HCT116 (cell line): ENCODE results near the gene LRRC72. TPM values are rescaled to one million over a fixed set of nuclear protein-coding genes. Genes with fewer than 3 reads are reported as not detected.

Experiments used
- ATAC-seq: fragments of 200-7000 bp; cut with Tn5 transposase; 2 replicates; pipeline ENCODE4 v1.9.1; 2020; ENCODE audit warnings: mild to moderate bottlenecking, moderate library complexity
- BruUV-seq: library from RNA; stranded (reverse); fragments of 400-500 nt; replicated peaks from 2 replicates; lab custom pipeline; 2021; lab: Mats Ljungman, UMichigan
- CTCF ChIA-PET: fragments of 300-600 bp; sonication (Branson Sonifier 250); formaldehyde crosslinking; loops from one replicate; lab custom pipeline; 2021; ENCODE audit warnings: antibody characterized with exemption; lab: Charles Lee
- POLR2A ChIA-PET: fragments of 300-600, 350-600 bp; sonication (Branson Sonifier 250); formaldehyde crosslinking; loops from one replicate; lab custom pipeline; 2021; ENCODE audit warnings: antibody characterized with exemption; lab: Charles Lee
- RAD21 ChIA-PET, 2 experiments: fragments of 300-600 bp; sonication (Branson Sonifier 250); formaldehyde crosslinking; loops; one replicate each; lab custom pipeline; 2023; ENCODE audit warnings: low total read pairs in 2 of 2; ENCODE audit not compliant: uncharacterized antibody in 2 of 2, unreplicated experiment in 2 of 2, low non-redundant PET in 1 of 2; lab: Charles Lee
- DNase-seq: peaks from one replicate; pipeline ENCODE4 v3.0.0-alpha.2; 2010; ENCODE audit warnings: low read depth, low spot score
- H2AFZ ChIP-seq: fragments of 200-600 bp; shearing (Covaris generic), sonication (generic); 2 replicates; pipeline ENCODE4 v1.6.1; 2017; ENCODE audit warnings: low read depth, mixed run types, mixed read lengths, antibody characterized with exemption, low read length; ENCODE audit not compliant: poor library complexity, severe bottlenecking
- H3K27ac ChIP-seq: 2 replicates; pipeline ENCODE4 v1.5.1; 2012; ENCODE audit warnings: low read depth, low read length
- H3K27me3 ChIP-seq: fragments of 200-600 bp; sonication (generic); 2 replicates; pipeline ENCODE4 v1.6.1; 2016; ENCODE audit warnings: mixed run types, low read length, mixed read lengths; ENCODE audit not compliant: insufficient read depth
- H3K36me3 ChIP-seq, 2 experiments: fragments of 200-500 bp in 1 of 2; fragments of 200-600 bp in 1 of 2; sonication (Bioruptor generic) in 1 of 2; sonication (generic) in 1 of 2; 2 replicates each; pipeline versions ENCODE4 v1.5.1 to v1.6.1; 2014 to 2016; ENCODE audit warnings: low read length in 2 of 2, inconsistent platforms in 1 of 2, mixed read lengths in 1 of 2, mixed run types in 1 of 2; ENCODE audit not compliant: insufficient read depth in 2 of 2, control insufficient read depth in 1 of 2
- H3K4me1 ChIP-seq, 2 experiments: fragments of 200-600 bp in 1 of 2; sonication (generic) in 1 of 2; 2 replicates each; pipeline versions ENCODE4 v1.5.1 to v1.6.1; 2012 to 2017; ENCODE audit warnings: low read length in 2 of 2, inconsistent platforms in 1 of 2, mild to moderate bottlenecking in 1 of 2, mixed read lengths in 1 of 2, mixed run types in 1 of 2, moderate library complexity in 1 of 2; ENCODE audit not compliant: insufficient read depth in 2 of 2, control insufficient read depth in 1 of 2
- H3K4me2 ChIP-seq: fragments of 200-600 bp; sonication (generic); 2 replicates; pipeline ENCODE4 v1.6.1; 2017; ENCODE audit warnings: mixed run types, low read length, mixed read lengths
- H3K4me3 ChIP-seq, 2 experiments: fragments of 200-600 bp in 1 of 2; sonication (generic) in 1 of 2; replicated peaks in 1 of 2; 2 replicates each; pipeline ENCODE4 v1.5.1; 2011 to 2016; ENCODE audit warnings: low read length in 2 of 2, control low read depth in 1 of 2, low read depth in 1 of 2, mild to moderate bottlenecking in 1 of 2, mixed read lengths in 1 of 2, mixed run types in 1 of 2
- H3K79me2 ChIP-seq: fragments of 200-600 bp; sonication (generic); 2 replicates; pipeline ENCODE4 v1.6.1; 2017; ENCODE audit warnings: mild to moderate bottlenecking, mixed run types, low read length, moderate library complexity, mixed read lengths; ENCODE audit not compliant: insufficient read depth
- H3K9ac ChIP-seq: fragments of 200-600 bp; sonication (generic); 2 replicates; pipeline ENCODE4 v1.6.1; 2016; ENCODE audit warnings: low read length, mixed read lengths
- H3K9me2 ChIP-seq: fragments of 200-600 bp; sonication (generic), shearing (Covaris generic); 2 replicates; pipeline ENCODE4 v1.6.1; 2017; ENCODE audit warnings: mixed run types, mild to moderate bottlenecking, moderate library complexity; ENCODE audit not compliant: insufficient read depth
- H3K9me3 ChIP-seq, 2 experiments: fragments of 200-500 bp in 1 of 2; fragments of 200-600 bp in 1 of 2; sonication (Bioruptor generic) in 1 of 2; sonication (generic) in 1 of 2; 2 replicates each; pipeline ENCODE4 v1.6.1; 2014 to 2017; ENCODE audit warnings: low read length in 2 of 2, mixed read lengths in 2 of 2, inconsistent platforms in 1 of 2, low read depth in 1 of 2, mild to moderate bottlenecking in 1 of 2, mixed run types in 1 of 2, moderate library complexity in 1 of 2; ENCODE audit not compliant: control insufficient read depth in 1 of 2, insufficient read depth in 1 of 2
- H4K20me1 ChIP-seq: fragments of 200-600 bp; sonication (generic), shearing (Covaris generic); 2 replicates; pipeline ENCODE4 v1.6.1; 2017; ENCODE audit warnings: mixed run types, mild to moderate bottlenecking, moderate library complexity; ENCODE audit not compliant: insufficient read depth
- CEBPB ChIP-seq: IDR thresholded peaks from 2 replicates; pipeline ENCODE4 v1.6.1; 2012; ENCODE audit warnings: low read depth
- CTCF ChIP-seq, 3 experiments: fragments of 200-600 bp in 1 of 3; sonication (generic) in 1 of 3; IDR thresholded peaks in 2 of 3; conservative IDR thresholded peaks in 1 of 3; 2 replicates each; pipeline ENCODE4 v1.5.1; 2012 to 2017; ENCODE audit warnings: low read depth in 2 of 3, low read length in 2 of 3, antibody characterized with exemption in 1 of 3, borderline replicate concordance in 1 of 3, control low read depth in 1 of 3, mild to moderate bottlenecking in 1 of 3, mixed read lengths in 1 of 3, mixed run types in 1 of 3, moderate library complexity in 1 of 3; ENCODE audit not compliant: insufficient read depth in 1 of 3
- JUND ChIP-seq: IDR thresholded peaks from 2 replicates; pipeline ENCODE4 v1.6.1; 2012
- POLR2AphosphoS5 ChIP-seq: IDR thresholded peaks from 2 replicates; pipeline ENCODE4 v1.6.1; 2011; ENCODE audit warnings: mild to moderate bottlenecking, low read depth, low read length, moderate library complexity
- RAD21 ChIP-seq: IDR thresholded peaks from 2 replicates; pipeline ENCODE4 v1.6.1; 2012; ENCODE audit warnings: low read depth, mild to moderate bottlenecking
- REST ChIP-seq: IDR thresholded peaks from 2 replicates; pipeline ENCODE4 v1.6.1; 2012; ENCODE audit warnings: low read depth
- TCF7L2 ChIP-seq: IDR thresholded peaks from 2 replicates; pipeline ENCODE4 v1.7.0; 2011; ENCODE audit warnings: borderline replicate concordance, inconsistent platforms; ENCODE audit not compliant: insufficient read depth, insufficient read length; ENCODE audit errors: extremely low read depth
- YY1 ChIP-seq: IDR thresholded peaks from 2 replicates; pipeline ENCODE4 v1.6.1; 2011; ENCODE audit warnings: low read length, low read depth, moderate library complexity, mild to moderate bottlenecking; ENCODE audit not compliant: insufficient replicate concordance; ENCODE audit errors: extremely low read depth
- intact Hi-C: fragments of 100-400 bp; cut with micrococcal nuclease; formaldehyde crosslinking; loops from 2 replicates; pipeline ENCODE4 v1.10.0; 2022
- total RNA-seq: library from RNA; stranded (reverse); gene quantifications from one replicate; pipeline ENCODE4 v1.2.1, GENCODE V29; 2021; ENCODE audit not compliant: unreplicated experiment

The LRRC72 gene
- total RNA-seq, 1 experiment from 2014 or later, result not detected

GRCh38 chr7:16603633-16604032 lies 77.0 kb downstream of the LRRC72 start:
- Histone ChIP-seq H3K27ac (no peak overlapping the region), H3K4me3 (no peak overlapping the region), H3K79me2 (no peaks in the 10 kb centered on the region), H3K9me2 (no peaks in the 10 kb centered on the region), H3K9ac (no peak overlapping the region), H3K9me3 (no peaks in the 10 kb centered on the region), H3K36me3 (peaks cover 8 to 28% of the 10 kb centered on the region in 2 experiments; a peak in 3 of 4 replicates), H4K20me1 (no peaks in the 10 kb centered on the region), H3K4me2 (no peak overlapping the region), H2AFZ (no peak overlapping the region), H3K27me3 (no peaks in the 10 kb centered on the region), H3K4me1 (no peaks in the 10 kb centered on the region)
- TF ChIP-seq JUND, result no peak
- TF ChIP-seq CEBPB, result no peak
- no peak for TF ChIP-seq YY1
- ATAC-seq (no peak), DNase-seq (no peak)
- BruUV-seq, result no TSS peak
- intact Hi-C loops, result loop anchor here (1.0 kb wide), 1 partner anchor 315 kb away; no protein-coding TSS in a partner anchor
- ChIA-PET RAD21 (no interaction called here), CTCF (no interaction called here), POLR2A (no interaction called here)

GRCh38 chr7:16604054-16604453 lies 77.4 kb downstream of the LRRC72 start:
- no peaks in the 10 kb centered on the region for H3K27me3 ChIP-seq
- DNase-seq, result no peak
- no peaks in the 10 kb centered on the region for H3K4me1 ChIP-seq
- H3K4me3 ChIP-seq, result no peak overlapping the region
- ChIA-PET CTCF (no interaction called here), RAD21 (no interaction called here)
- no peaks in the 10 kb centered on the region for H3K9me3 ChIP-seq
- H2AFZ ChIP-seq, result no peak overlapping the region
- no peaks in the 10 kb centered on the region for H4K20me1 ChIP-seq
- 0 out of 2 replicates have a peak, but pooled peaks have one; percentile 47 for ATAC-seq
- intact Hi-C loops, result loop anchor here (1.0 kb wide), 1 partner anchor 314 kb away; no protein-coding TSS in a partner anchor
- H3K4me2 ChIP-seq, result no peak overlapping the region
- H3K79me2 ChIP-seq, result no peaks in the 10 kb centered on the region
- H3K27ac ChIP-seq, result no peak overlapping the region
- no peak overlapping the region for H3K9ac ChIP-seq
- TF ChIP-seq POLR2AphosphoS5 (no peak), YY1 (no peak), REST (no peak), RAD21 (peak; percentile 49), TCF7L2 (no peak), CTCF (IDR thresholded peaks at IDR 0.05 in 2 of 3, conservative IDR thresholded peaks at IDR 0.05 in 1 of 3; ENCODE audit: borderline replicate concordance in 1 of 3, insufficient read depth in 1 of 3, low read depth in 2 of 3, low read length in 2 of 3) (peak; percentile 16 to 33 (median 19); a peak in 3 of 6 replicates)
- TF ChIP-seq, all 23 proteins: peak for 2
- Histone ChIP-seq H3K9me2 (no peaks in the 10 kb centered on the region), H3K36me3 (peaks cover 8 to 28% of the 10 kb centered on the region in 2 experiments; a peak in 3 of 4 replicates)
- BruUV-seq, result no TSS peak
- POLR2A ChIA-PET, result no interaction called here
